ENCODE results near the gene SLC35F4. TPM values are rescaled to one million over a fixed set of nuclear protein-coding genes. Genes with fewer than 3 reads are reported as not detected.

The SLC35F4 gene
- total RNA-seq, 1 donor from 2014 or later = not detected

DNA sequence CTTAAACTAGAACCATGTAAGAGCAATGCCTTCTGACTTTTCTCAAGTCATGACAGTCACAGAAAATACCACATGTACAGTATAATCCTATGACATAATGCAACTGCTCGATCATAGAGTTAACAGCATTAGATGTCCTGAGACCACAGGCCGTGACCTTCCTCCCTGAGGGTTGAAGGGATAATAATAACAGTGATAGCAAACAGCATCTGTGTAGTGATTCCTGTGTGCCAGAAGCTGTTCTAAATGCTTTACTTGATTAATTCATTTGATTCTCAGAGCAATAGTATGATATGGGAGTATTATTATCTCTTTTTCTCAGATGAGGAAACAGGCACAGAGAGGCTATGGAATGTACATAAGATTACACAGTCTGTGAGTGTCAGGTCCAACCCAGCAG, 53.2 kb downstream of the SLC35F4 start:
- DNase-seq (ENCODE audit: extremely low spot score, unreplicated experiment) = no peak
- Mint-ChIP-seq H3K4me3 (ENCODE audit: unreplicated experiment) (no peak overlapping the region), H3K9me3 (ENCODE audit: unreplicated experiment) (no peaks in the 10 kb centered on the region), H3K27ac (ENCODE audit: unreplicated experiment) (no peak overlapping the region), H3K4me1 (ENCODE audit: unreplicated experiment) (no peaks in the 10 kb centered on the region), H3K36me3 (ENCODE audit: unreplicated experiment) (no peaks in the 10 kb centered on the region), H3K27me3 (ENCODE audit: unreplicated experiment) (no peaks in the 10 kb centered on the region)
- TF ChIP-seq, protein P1, sequence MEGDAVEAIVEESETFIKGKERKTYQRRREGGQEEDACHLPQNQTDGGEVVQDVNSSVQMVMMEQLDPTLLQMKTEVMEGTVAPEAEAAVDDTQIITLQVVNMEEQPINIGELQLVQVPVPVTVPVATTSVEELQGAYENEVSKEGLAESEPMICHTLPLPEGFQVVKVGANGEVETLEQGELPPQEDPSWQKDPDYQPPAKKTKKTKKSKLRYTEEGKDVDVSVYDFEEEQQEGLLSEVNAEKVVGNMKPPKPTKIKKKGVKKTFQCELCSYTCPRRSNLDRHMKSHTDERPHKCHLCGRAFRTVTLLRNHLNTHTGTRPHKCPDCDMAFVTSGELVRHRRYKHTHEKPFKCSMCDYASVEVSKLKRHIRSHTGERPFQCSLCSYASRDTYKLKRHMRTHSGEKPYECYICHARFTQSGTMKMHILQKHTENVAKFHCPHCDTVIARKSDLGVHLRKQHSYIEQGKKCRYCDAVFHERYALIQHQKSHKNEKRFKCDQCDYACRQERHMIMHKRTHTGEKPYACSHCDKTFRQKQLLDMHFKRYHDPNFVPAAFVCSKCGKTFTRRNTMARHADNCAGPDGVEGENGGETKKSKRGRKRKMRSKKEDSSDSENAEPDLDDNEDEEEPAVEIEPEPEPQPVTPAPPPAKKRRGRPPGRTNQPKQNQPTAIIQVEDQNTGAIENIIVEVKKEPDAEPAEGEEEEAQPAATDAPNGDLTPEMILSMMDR (IDR thresholded peaks at IDR 0.05) = no peak

GRCh38 chr14:57811998-57812546, 53.8 kb downstream of the SLC35F4 start:
- Mint-ChIP-seq H3K27me3 (ENCODE audit: unreplicated experiment) (no peaks in the 10 kb centered on the region), H3K4me3 (ENCODE audit: unreplicated experiment) (no peak overlapping the region), H3K9me3 (ENCODE audit: unreplicated experiment) (no peaks in the 10 kb centered on the region), H3K36me3 (ENCODE audit: unreplicated experiment) (no peaks in the 10 kb centered on the region), H3K4me1 (ENCODE audit: unreplicated experiment) (no peaks in the 10 kb centered on the region), H3K27ac (ENCODE audit: unreplicated experiment) (no peak overlapping the region)
- DNase-seq (ENCODE audit: extremely low spot score, unreplicated experiment) = no peak
- TF ChIP-seq, protein P1 (IDR thresholded peaks at IDR 0.05) = no peak

DNA sequence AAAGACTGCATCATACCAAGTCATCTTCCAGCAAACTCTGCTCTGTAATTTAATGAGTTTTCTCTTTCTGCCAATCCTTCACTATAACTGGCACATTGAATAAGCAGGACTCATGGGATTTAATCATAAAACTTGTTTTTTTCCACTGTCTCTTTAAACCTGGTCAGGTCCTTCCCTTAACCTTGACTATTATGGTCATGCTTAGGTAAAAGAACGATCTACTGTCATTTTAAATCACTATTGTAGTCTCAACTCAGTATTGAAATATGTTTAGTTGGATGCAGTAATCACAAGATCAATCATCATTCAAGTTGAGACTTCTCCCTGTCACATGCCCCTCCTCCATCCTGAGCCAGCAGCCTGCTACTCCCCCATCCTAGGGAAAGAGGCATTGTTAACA, 56.1 kb downstream of the SLC35F4 start:
- TF ChIP-seq, protein P1 (IDR thresholded peaks at IDR 0.05) = no peak
- Mint-ChIP-seq H3K36me3 (ENCODE audit: unreplicated experiment) (no peaks in the 10 kb centered on the region), H3K27ac (ENCODE audit: unreplicated experiment) (no peak overlapping the region), H3K27me3 (ENCODE audit: unreplicated experiment) (no peaks in the 10 kb centered on the region), H3K4me1 (ENCODE audit: unreplicated experiment) (no peaks in the 10 kb centered on the region), H3K4me3 (ENCODE audit: unreplicated experiment) (no peak overlapping the region), H3K9me3 (ENCODE audit: unreplicated experiment) (no peaks in the 10 kb centered on the region)
- DNase-seq (ENCODE audit: extremely low spot score, unreplicated experiment) = no peak

- TF ChIP-seq, protein P1 (IDR thresholded peaks at IDR 0.05) = no peak
- H3K36me3 Mint-ChIP-seq (ENCODE audit: unreplicated experiment) = no peaks in the 10 kb centered on the region
- no peak for DNase-seq (ENCODE audit: extremely low spot score, unreplicated experiment)
These were observed 68.7 kb downstream of the SLC35F4 start for GRCh38 chr14:57797160-57797559.

DNA sequence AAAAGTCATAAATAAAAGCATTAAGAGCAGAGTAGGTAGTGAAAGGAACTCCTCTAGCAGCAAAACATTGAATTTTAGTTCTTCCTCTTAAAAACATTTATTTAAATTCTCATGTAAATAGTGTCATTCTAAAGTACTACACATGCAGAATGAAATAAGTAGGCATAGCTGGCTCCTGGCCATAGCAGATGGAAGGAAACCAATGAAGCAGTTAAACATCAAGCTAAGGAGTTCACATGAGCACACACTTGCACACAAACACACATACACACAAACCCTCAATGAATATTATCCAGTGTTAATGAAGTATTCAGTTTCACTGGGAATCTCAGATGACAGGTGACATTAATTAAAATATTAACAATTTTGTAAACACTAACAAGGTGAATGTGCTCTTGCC, 69.3 kb downstream of the SLC35F4 start:
- TF ChIP-seq, protein P1 (IDR thresholded peaks at IDR 0.05) = no peak
- DNase-seq (ENCODE audit: extremely low spot score, unreplicated experiment) = no peak
- Mint-ChIP-seq H3K4me3 (ENCODE audit: unreplicated experiment) (no peak overlapping the region), H3K9me3 (ENCODE audit: unreplicated experiment) (no peaks in the 10 kb centered on the region), H3K36me3 (ENCODE audit: unreplicated experiment) (no peaks in the 10 kb centered on the region), H3K4me1 (ENCODE audit: unreplicated experiment) (no peaks in the 10 kb centered on the region), H3K27ac (ENCODE audit: unreplicated experiment) (no peak overlapping the region), H3K27me3 (ENCODE audit: unreplicated experiment) (no peaks in the 10 kb centered on the region)

More at GRCh38 chr14:57797160-57797559, 68.7 kb downstream of the SLC35F4 start:
- H3K27ac Mint-ChIP-seq (ENCODE audit: unreplicated experiment) = no peak overlapping the region
- H3K9me3 Mint-ChIP-seq (ENCODE audit: unreplicated experiment) = peaks cover 3% of the 10 kb centered on the region
- no peaks in the 10 kb centered on the region for H3K4me1 Mint-ChIP-seq (ENCODE audit: unreplicated experiment)
- no peaks in the 10 kb centered on the region for H3K27me3 Mint-ChIP-seq (ENCODE audit: unreplicated experiment)
- H3K4me3 Mint-ChIP-seq (ENCODE audit: unreplicated experiment) = no peak overlapping the region

Measured in osteocyte (in vitro differentiated cells).